Measurements from ENCODE around the gene STK4.
"Not testable (repeated sequence)": the region's sequence is repeated elsewhere in the genome, so short reads cannot be mapped to it uniquely, and the experiment has no call there.

STK4 gene

GRCh38 chr20:45019762-45020123 lies 53.4 kb downstream of the STK4 start:
- no peak overlapping the region for H3K27ac ChIP-seq
- DNase-seq (ENCODE audit: low read depth, low spot score), result no peak

- DNase-seq (ENCODE audit: low read depth, low spot score), result no peak
- peak overlapping the region; percentile 11 for H3K27ac ChIP-seq
Measured at GRCh38 chr20:45020236-45020886, 54.0 kb downstream of the STK4 start.

- no peak for DNase-seq (ENCODE audit: low read depth, low spot score)
- no peak overlapping the region for H3K27ac ChIP-seq
Measured at GRCh38 chr20:45021631-45022030, 55.3 kb downstream of the STK4 start.

GRCh38 chr20:45023140-45023539 lies 56.8 kb downstream of the STK4 start:
- not testable (repeated sequence) for DNase-seq (ENCODE audit: low read depth, low spot score); H3K27ac ChIP-seq

- DNase-seq (ENCODE audit: low read depth, low spot score), result no peak
- H3K27ac ChIP-seq, result no peak overlapping the region
Measured at GRCh38 chr20:45028424-45029136, 62.3 kb downstream of the STK4 start.

- H3K27ac ChIP-seq, result no peak overlapping the region
- no peak for DNase-seq (ENCODE audit: low read depth, low spot score)
Measured at GRCh38 chr20:45029884-45030283, 63.6 kb downstream of the STK4 start.

- H3K27ac ChIP-seq, result peak overlapping the region; percentile 59
Measured at GRCh38 chr20:45032276-45032675, 66.0 kb downstream of the STK4 start.

GRCh38 chr20:45032781-45033180 lies 66.5 kb downstream of the STK4 start:
- H3K27ac ChIP-seq, result peak overlapping the region; percentile 59
- DNase-seq (ENCODE audit: low read depth, low spot score), result no peak

More at GRCh38 chr20:45032276-45032675, 66.0 kb downstream of the STK4 start:
- no peak for DNase-seq (ENCODE audit: low read depth, low spot score)

GRCh38 chr20:45034436-45034835 lies 68.1 kb downstream of the STK4 start:
- H3K27ac ChIP-seq, result no peak overlapping the region
- no peak for DNase-seq (ENCODE audit: low read depth, low spot score)

- DNase-seq (ENCODE audit: low read depth, low spot score), result no peak
- peak overlapping the region; percentile 80 for H3K27ac ChIP-seq
Measured at GRCh38 chr20:45036044-45036755, 69.9 kb downstream of the STK4 start.

GRCh38 chr20:45037050-45037449 lies 70.7 kb downstream of the STK4 start:
- H3K27ac ChIP-seq, result peak overlapping the region; percentile 80
- no peak for DNase-seq (ENCODE audit: low read depth, low spot score)

GRCh38 chr20:45037635-45038034 lies 71.3 kb downstream of the STK4 start:
- no peak for DNase-seq (ENCODE audit: low read depth, low spot score)
- peak overlapping the region; percentile 80 for H3K27ac ChIP-seq

GRCh38 chr20:45038745-45039474 lies 72.6 kb downstream of the STK4 start:
- no peak for DNase-seq (ENCODE audit: low read depth, low spot score)
- no peak overlapping the region for H3K27ac ChIP-seq

GRCh38 chr20:45039475-45039820 lies 73.1 kb downstream of the STK4 start:
- no peak overlapping the region for H3K27ac ChIP-seq
- no peak for DNase-seq (ENCODE audit: low read depth, low spot score)

GRCh38 chr20:45041464-45042337 lies 75.4 kb downstream of the STK4 start:
- DNase-seq (ENCODE audit: low read depth, low spot score), result no peak
- peak overlapping the region; percentile 68 for H3K27ac ChIP-seq

- DNase-seq (ENCODE audit: low read depth, low spot score), result no peak
- H3K27ac ChIP-seq, result no peak overlapping the region
Measured at GRCh38 chr20:45042978-45043377, 76.7 kb downstream of the STK4 start.

GRCh38 chr20:45044084-45044573 lies 77.8 kb downstream of the STK4 start:
- peak overlapping the region; percentile 42 for H3K27ac ChIP-seq
- no peak for DNase-seq (ENCODE audit: low read depth, low spot score)

GRCh38 chr20:45044601-45045000 lies 78.3 kb downstream of the STK4 start:
- no peak for DNase-seq (ENCODE audit: low read depth, low spot score)
- peak overlapping the region; percentile 42 for H3K27ac ChIP-seq

GRCh38 chr20:45047581-45048119 lies 81.3 kb downstream of the STK4 start:
- no peak overlapping the region for H3K27ac ChIP-seq

More at GRCh38 chr20:45047581-45048119, 81.3 kb downstream of the STK4 start:
- no peak for DNase-seq (ENCODE audit: low read depth, low spot score)
